Activated CD4-positive, alpha-beta T cell treated with anti-CD3 and anti-CD28 coated beads for 4 hours (primary cell): ENCODE results near the gene MINDY4.

Experiments
- DNase-seq, 2 donors: peaks; one replicate each; pipeline ENCODE4 v3.0.0-alpha.2; 2020

The MINDY4 gene

GRCh38 chr7:30743371-30744074 lies 27.7 kb upstream of the MINDY4 start:
- no peak for DNase-seq

- DNase-seq, result no peak
Measured at GRCh38 chr7:30744075-30744417, 27.2 kb upstream of the MINDY4 start.

- no peak for DNase-seq
Measured at GRCh38 chr7:30745261-30745941, 25.8 kb upstream of the MINDY4 start.

GRCh38 chr7:30750010-30750409 lies 21.2 kb upstream of the MINDY4 start:
- no peak for DNase-seq

GRCh38 chr7:30750683-30751650 lies 20.2 kb upstream of the MINDY4 start:
- DNase-seq, result no peak

- DNase-seq, result no peak
Measured at GRCh38 chr7:30751696-30752273, 19.4 kb upstream of the MINDY4 start, which contains the start of gene INMT. TSS of gene INMT (plus strand) at chr7:30752135. CDS start at chr7:30752151, 16 bp downstream.

GRCh38 chr7:30752484-30752883 lies 18.7 kb upstream of the MINDY4 start:
- no peak for DNase-seq

GRCh38 chr7:30752979-30753378 lies 18.2 kb upstream of the MINDY4 start:
- DNase-seq, result no peak

GRCh38 chr7:30754315-30754877 lies 16.8 kb upstream of the MINDY4 start:
- DNase-seq, result no peak

- no peak for DNase-seq
Measured at GRCh38 chr7:30755384-30756154, 15.6 kb upstream of the MINDY4 start.

- DNase-seq, result no peak
Measured at GRCh38 chr7:30757342-30757692, 13.9 kb upstream of the MINDY4 start.

- DNase-seq, result no peak
Measured at GRCh38 chr7:30760514-30761213, 10.6 kb upstream of the MINDY4 start.

GRCh38 chr7:30761214-30762156 lies 9.7 kb upstream of the MINDY4 start:
- DNase-seq, result no peak

GRCh38 chr7:30764030-30764975 lies 6.9 kb upstream of the MINDY4 start:
- no peak for DNase-seq

GRCh38 chr7:30765408-30765807 lies 5.8 kb upstream of the MINDY4 start:
- DNase-seq, result no peak

- no peak for DNase-seq
Measured at GRCh38 chr7:30770845-30771173, 408 bp upstream of the MINDY4 start.

- no peak for DNase-seq
Measured at GRCh38 chr7:30771880-30772425, 736 bp downstream of the MINDY4 start.

GRCh38 chr7:30772984-30773383 lies 1.8 kb downstream of the MINDY4 start:
- DNase-seq, result no peak

GRCh38 chr7:30775992-30776391 lies 4.8 kb downstream of the MINDY4 start:
- no peak for DNase-seq
